ENCODE measurements around the gene TEX38.

DNA sequence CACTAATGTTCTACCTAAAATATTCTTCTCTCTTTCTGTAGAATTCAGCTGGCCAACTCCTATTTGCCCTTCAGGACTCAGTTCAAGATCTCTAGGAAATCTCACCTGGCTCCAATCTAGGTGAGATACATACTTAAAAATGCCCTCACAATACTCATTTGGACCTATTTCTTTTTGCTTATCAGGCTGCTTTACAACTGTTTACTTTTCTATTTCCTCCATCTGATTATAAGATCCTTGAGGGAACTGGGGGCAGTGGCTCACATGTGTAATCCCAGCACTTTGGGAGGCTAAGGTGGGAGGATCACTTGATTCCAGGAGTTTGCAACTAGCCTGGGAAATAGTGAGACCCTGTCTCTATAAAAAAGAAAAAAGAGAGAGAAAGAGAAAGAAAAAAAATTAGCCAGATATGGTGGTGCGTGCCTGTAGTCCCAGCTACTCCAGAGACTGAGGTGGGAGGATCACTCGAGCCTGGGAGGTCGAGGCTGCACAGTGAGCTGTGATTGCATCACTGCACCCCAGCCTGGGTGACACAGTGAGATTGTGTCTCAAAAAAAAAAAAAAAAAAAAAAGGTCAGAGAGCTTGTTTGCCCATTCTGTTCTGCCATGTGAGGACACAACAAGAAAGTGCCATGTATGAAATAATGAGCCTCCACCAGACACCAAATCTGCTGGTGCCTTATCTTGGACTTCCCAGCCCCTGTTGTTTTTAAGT lies 32.4 kb downstream of the TEX38 start:
- TF ChIP-seq, protein P1, sequence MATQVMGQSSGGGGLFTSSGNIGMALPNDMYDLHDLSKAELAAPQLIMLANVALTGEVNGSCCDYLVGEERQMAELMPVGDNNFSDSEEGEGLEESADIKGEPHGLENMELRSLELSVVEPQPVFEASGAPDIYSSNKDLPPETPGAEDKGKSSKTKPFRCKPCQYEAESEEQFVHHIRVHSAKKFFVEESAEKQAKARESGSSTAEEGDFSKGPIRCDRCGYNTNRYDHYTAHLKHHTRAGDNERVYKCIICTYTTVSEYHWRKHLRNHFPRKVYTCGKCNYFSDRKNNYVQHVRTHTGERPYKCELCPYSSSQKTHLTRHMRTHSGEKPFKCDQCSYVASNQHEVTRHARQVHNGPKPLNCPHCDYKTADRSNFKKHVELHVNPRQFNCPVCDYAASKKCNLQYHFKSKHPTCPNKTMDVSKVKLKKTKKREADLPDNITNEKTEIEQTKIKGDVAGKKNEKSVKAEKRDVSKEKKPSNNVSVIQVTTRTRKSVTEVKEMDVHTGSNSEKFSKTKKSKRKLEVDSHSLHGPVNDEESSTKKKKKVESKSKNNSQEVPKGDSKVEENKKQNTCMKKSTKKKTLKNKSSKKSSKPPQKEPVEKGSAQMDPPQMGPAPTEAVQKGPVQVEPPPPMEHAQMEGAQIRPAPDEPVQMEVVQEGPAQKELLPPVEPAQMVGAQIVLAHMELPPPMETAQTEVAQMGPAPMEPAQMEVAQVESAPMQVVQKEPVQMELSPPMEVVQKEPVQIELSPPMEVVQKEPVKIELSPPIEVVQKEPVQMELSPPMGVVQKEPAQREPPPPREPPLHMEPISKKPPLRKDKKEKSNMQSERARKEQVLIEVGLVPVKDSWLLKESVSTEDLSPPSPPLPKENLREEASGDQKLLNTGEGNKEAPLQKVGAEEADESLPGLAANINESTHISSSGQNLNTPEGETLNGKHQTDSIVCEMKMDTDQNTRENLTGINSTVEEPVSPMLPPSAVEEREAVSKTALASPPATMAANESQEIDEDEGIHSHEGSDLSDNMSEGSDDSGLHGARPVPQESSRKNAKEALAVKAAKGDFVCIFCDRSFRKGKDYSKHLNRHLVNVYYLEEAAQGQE (IDR thresholded peaks at IDR 0.05) = no peak
- TF ChIP-seq RAD21 (IDR thresholded peaks at IDR 0.05) (no peak), FOXA2 (IDR thresholded peaks at IDR 0.05) (no peak), SP1 (IDR thresholded peaks at IDR 0.05) (no peak), EGR1 (IDR thresholded peaks at IDR 0.05; ENCODE audit: low read depth in 2 of 2) (no peak), TAF1 (conservative IDR thresholded peaks at IDR 0.05) (no peak)
- TF ChIP-seq, protein P2, sequence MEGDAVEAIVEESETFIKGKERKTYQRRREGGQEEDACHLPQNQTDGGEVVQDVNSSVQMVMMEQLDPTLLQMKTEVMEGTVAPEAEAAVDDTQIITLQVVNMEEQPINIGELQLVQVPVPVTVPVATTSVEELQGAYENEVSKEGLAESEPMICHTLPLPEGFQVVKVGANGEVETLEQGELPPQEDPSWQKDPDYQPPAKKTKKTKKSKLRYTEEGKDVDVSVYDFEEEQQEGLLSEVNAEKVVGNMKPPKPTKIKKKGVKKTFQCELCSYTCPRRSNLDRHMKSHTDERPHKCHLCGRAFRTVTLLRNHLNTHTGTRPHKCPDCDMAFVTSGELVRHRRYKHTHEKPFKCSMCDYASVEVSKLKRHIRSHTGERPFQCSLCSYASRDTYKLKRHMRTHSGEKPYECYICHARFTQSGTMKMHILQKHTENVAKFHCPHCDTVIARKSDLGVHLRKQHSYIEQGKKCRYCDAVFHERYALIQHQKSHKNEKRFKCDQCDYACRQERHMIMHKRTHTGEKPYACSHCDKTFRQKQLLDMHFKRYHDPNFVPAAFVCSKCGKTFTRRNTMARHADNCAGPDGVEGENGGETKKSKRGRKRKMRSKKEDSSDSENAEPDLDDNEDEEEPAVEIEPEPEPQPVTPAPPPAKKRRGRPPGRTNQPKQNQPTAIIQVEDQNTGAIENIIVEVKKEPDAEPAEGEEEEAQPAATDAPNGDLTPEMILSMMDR (IDR thresholded peaks at IDR 0.05; ENCODE audit: low read depth, low read length, missing input control) = no peak
